H54 (cell line): Measurements from ENCODE around the gene KRTAP19-1.

Source experiments
- DNase-seq: peaks from one replicate; pipeline ENCODE4 v3.0.0; 2011; ENCODE audit warnings: low spot score, mixed read lengths; ENCODE audit not compliant: insufficient read length
- FAIRE-seq: peaks from 3 replicates; lab custom pipeline; 2011; peaks lifted over from hg19 to GRCh38; lab: Jason Lieb, UNC
- POLR2A ChIP-seq: IDR thresholded peaks from 2 replicates; pipeline ENCODE4 v1.6.1; 2011; ENCODE audit warnings: low read depth, mild to moderate bottlenecking, low read length

Gene KRTAP19-1

GRCh38 chr21:30447056-30447455 is 33.1 kb downstream of the KRTAP19-1 start:
- no peak for DNase-seq
- no peak for TF ChIP-seq POLR2A
- FAIRE-seq, result no peak

DNA sequence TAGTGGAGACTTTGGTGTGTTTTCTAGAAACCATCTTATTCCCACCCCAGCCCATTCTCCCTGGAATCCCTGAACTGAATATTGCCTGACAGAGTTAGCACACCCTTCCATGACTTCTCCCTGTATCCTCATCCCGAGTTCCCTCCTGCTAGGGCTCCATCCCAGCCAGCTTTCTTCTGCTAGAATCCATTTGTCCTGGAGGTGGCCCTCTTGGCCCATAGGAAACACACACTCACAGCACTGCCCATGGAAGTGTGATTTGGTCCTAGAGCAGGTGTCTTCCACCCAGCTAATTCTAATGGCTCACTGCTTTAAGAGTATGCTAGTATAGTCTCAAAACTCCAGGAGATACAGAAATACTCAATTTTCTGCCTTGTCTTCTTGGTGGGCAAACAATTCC is 36.0 kb downstream of the KRTAP19-1 start:
- TF ChIP-seq POLR2A, result no peak
- FAIRE-seq (no peak), DNase-seq (no peak)

GRCh38 chr21:30443226-30443625 is 36.9 kb downstream of the KRTAP19-1 start:
- DNase-seq (no peak), FAIRE-seq (no peak)
- TF ChIP-seq POLR2A, result no peak

GRCh38 chr21:30439975-30440374 is 40.2 kb downstream of the KRTAP19-1 start, which contains the start of gene KRTAP15-1:
KRTAP15-1 (plus strand) TSS chr21:30440275; CDS start chr21:30440328, 53 bp downstream.
- TF ChIP-seq POLR2A, result no peak
- no peak for DNase-seq
- no peak for FAIRE-seq

- FAIRE-seq, result no peak
- no peak for DNase-seq
- no peak for TF ChIP-seq POLR2A
Observed at GRCh38 chr21:30437010-30437565, 43.1 kb downstream of the KRTAP19-1 start.

DNA sequence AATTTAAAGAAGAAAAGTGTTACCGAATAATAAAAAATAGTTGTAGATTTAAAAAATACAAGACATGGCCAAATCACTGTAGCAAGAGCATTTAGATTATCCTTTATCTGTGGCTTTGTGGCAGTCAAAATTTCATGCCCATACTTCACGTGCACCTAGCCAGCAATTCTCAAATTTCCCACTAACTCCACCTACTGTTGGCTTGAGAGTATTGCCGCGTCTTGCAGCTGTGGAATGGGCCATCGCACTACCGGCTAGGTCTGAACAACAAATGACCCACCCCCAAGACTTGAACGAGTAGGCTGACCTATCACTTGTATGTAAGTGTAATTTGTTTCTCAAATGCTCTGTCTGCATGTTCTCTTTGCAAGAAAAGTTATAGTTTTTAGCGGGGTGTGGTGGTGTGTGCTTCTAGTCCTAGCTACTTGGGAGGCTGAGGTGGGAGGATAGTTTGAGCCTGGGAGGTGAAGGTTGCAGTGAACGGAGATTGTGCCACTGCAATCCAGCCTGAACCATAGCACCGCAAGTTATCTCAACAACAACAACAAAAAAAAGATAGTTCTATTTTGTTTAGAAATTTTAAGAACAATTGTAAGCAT is 46.0 kb downstream of the KRTAP19-1 start:
- FAIRE-seq (peak; percentile 90), DNase-seq (peak; percentile 4)
- no peak for TF ChIP-seq POLR2A

DNA sequence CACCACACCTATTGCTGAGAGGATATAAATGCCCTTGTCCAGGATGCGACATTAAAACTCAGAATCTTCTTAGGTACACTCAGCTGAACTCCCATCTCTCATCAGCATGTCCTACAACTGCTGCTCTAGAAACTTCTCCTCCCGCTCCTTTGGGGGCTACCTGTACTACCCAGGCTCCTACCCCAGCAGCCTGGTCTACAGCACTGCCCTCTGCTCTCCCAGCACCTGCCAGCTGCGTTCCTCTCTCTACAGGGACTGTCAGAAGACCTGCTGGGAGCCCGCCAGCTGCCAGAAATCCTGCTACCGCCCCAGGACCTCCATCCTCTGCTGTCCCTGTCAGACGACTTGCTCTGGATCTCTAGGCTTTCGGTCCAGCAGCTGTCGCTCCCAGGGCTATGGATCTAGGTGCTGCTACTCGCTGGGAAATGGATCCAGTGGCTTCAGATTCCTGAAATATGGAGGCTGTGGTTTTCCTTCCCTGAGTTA is 50.0 kb downstream of the KRTAP19-1 start, which contains the start of gene KRTAP13-4:
KRTAP13-4 (plus strand) TSS at position 51 of the 486 bp plus-strand sequence; CDS start at position 107, 56 bp downstream.
- no peak for TF ChIP-seq POLR2A
- FAIRE-seq (no peak), DNase-seq (no peak)
